Psoas muscle (tissue), 8 donors: Measurements from ENCODE around the gene HMCN1. TPM values are rescaled to one million over a fixed set of nuclear protein-coding genes. Genes with fewer than 3 reads are reported as not detected.

Source experiments
- ATAC-seq, 4 donors: fragments of 200-7000 bp; cut with Tn5 transposase; one replicate each; pipeline ENCODE4 v1.9.1; 2020; ENCODE audit warnings: moderate library complexity in 3 of 4, mild to moderate bottlenecking in 2 of 4
- DNase-seq, 2 donors: peaks; one replicate each; pipeline ENCODE4 v3.0.0-alpha.2; 2020
- H3K27ac ChIP-seq: fragments of 200-600 bp; one replicate; pipeline ENCODE4 v1.8.0; 2022
- H3K27me3 ChIP-seq, 3 donors: fragments of 200-600 bp in 1 of 3; one replicate each; pipeline versions ENCODE4 v1.6.1 to v1.8.0; 2013 to 2022; ENCODE audit warnings: low read length in 2 of 3, mild to moderate bottlenecking in 2 of 3, moderate library complexity in 1 of 3; ENCODE audit not compliant: insufficient read depth in 3 of 3
- H3K36me3 ChIP-seq, 2 donors: fragments of 200-600 bp in 1 of 2; one replicate each; pipeline versions ENCODE4 v1.6.1 to v1.8.0; 2013 to 2022; ENCODE audit warnings: low read depth in 1 of 2, mild to moderate bottlenecking in 1 of 2, moderate library complexity in 1 of 2; ENCODE audit not compliant: insufficient read depth in 1 of 2
- H3K4me1 ChIP-seq: fragments of 200-600 bp; one replicate; pipeline ENCODE4 v1.8.0; 2022
- H3K4me3 ChIP-seq: fragments of 200-600 bp; one replicate; pipeline ENCODE4 v1.8.0; 2022; ENCODE audit warnings: mild to moderate bottlenecking
- H3K9me3 ChIP-seq: fragments of 200-600 bp; one replicate; pipeline ENCODE4 v1.8.0; 2022
- WGBS, 3 donors: extraction: QIAGEN DNeasy Blood & Tissue Kit; methylation state at CpG; one replicate each; pipeline versions ENCODE4 v1.1.6 to v1.1.7; 2013; 5-methylcytosine and 5-hydroxymethylcytosine counted together
- intact Hi-C, 2 donors: fragments of 100-400 bp; cut with DNase I; formaldehyde crosslinking; loops; one replicate each; pipeline versions ENCODE4 v1.11.0 to v1.14.2; 2022
- polyA plus RNA-seq, 3 donors: library from polyadenylated mRNA; stranded (reverse); fragments of 200-250 nt; gene quantifications; one replicate each; pipeline ENCODE4 v1.2.3, GENCODE V29; 2013
- total RNA-seq, 4 donors: library from RNA; stranded (reverse); fragmentation: NEBNext Ultra II Directional in 2 of 4; extraction: Animal tissue kit (Norgen Biotek cat#: 25700) in 2 of 4; gene quantifications; one replicate each; pipeline versions ENCODE4 v1.2.1 to v1.2.4, GENCODE V29; 2021 to 2023
- TF ChIP-seq, protein P1 (sequence below): fragments of 200-600 bp; IDR thresholded peaks from one replicate; pipeline ENCODE4 v1.8.0; 2022; ENCODE audit warnings: antibody characterized with exemption
- donor health status: healthy with polysubstance abuse.
- donor health status: DM: no; HTN: no; CAD: no; lungs with moderate emphysema.
- donor health status: Bipolar disorder and iron deficiency.
- donor health status: healthy.
- donor health status: DM: yes; HTN: yes; CAD: no.
- donor health status: DM: no; HTN: no; CAD: no.
- donor health status: DM: no; HTN: no; CAD: no.
- donor health status: DM: yes; HTN: yes; CAD: no.

Gene HMCN1
- total and polyA plus RNA-seq, 7 donors: 1.3 to 6.5 (median 1.8) TPM

DNA sequence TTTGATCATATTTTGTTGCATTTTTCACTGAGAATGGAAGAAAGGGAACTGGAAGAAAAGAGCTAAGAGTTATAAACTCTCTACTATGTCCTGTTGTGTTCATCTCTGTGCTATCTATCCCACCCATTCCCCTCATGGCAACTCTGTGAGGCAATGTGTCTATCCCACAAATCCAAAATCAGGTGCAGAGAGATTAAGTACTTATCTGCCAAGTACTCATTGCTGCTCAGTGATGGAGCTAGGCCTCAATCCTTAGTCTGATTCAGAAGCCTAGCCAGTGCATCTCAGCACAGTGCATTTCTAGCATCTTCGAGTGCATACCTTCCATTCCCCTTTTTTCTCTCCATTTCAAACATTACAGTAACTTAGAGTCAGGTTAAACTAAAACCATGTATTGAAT lies 370.3 kb downstream of the HMCN1 start:
- Histone ChIP-seq H3K4me1 (no peaks in the 10 kb centered on the region), H3K36me3 (no peaks in the 10 kb centered on the region), H3K9me3 (no peaks in the 10 kb centered on the region), H3K27me3 (no peaks in the 10 kb centered on the region), H3K4me3 (no peak overlapping the region), H3K27ac (no peak overlapping the region)
- ATAC-seq: no peak
- intact Hi-C loops: no loop called here
- DNase-seq: no peak
- WGBS, 3 donors: 89 to 93% (median 92%) methylated on average over 1 of the region's 1 CpG
- TF ChIP-seq, protein P1, sequence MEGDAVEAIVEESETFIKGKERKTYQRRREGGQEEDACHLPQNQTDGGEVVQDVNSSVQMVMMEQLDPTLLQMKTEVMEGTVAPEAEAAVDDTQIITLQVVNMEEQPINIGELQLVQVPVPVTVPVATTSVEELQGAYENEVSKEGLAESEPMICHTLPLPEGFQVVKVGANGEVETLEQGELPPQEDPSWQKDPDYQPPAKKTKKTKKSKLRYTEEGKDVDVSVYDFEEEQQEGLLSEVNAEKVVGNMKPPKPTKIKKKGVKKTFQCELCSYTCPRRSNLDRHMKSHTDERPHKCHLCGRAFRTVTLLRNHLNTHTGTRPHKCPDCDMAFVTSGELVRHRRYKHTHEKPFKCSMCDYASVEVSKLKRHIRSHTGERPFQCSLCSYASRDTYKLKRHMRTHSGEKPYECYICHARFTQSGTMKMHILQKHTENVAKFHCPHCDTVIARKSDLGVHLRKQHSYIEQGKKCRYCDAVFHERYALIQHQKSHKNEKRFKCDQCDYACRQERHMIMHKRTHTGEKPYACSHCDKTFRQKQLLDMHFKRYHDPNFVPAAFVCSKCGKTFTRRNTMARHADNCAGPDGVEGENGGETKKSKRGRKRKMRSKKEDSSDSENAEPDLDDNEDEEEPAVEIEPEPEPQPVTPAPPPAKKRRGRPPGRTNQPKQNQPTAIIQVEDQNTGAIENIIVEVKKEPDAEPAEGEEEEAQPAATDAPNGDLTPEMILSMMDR: no peak

DNA sequence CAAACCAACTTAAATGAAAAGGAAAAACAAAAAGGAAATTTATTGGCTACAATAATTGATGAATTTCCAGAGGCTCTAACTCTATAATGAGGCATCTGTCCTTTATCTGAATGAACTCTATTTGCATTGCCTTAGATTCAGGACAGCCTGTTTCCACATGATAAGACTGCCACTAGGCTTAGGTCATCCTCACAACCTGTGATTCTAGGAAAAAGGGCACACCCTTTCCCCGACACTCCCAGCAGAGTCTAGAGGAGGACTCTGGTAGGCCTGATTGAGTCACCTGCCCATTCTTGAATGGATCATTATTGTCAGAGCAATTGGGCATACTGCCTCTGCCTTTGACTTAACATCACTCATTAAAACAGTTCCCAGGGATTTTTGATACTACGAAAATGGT lies 378.1 kb downstream of the HMCN1 start:
- no peaks in the 10 kb centered on the region for H3K4me1 ChIP-seq
- H3K36me3 ChIP-seq: no peaks in the 10 kb centered on the region
- intact Hi-C loops: no loop called here
- TF ChIP-seq, protein P1: no peak
- DNase-seq: no peak
- 91 to 96% (median 92%) methylated on average over 2 of the region's 2 CpGs for WGBS, 3 donors
- H3K9me3 ChIP-seq: no peaks in the 10 kb centered on the region
- H3K27me3 ChIP-seq: no peaks in the 10 kb centered on the region
- no peak overlapping the region for H3K27ac ChIP-seq
- ATAC-seq: no peak
- H3K4me3 ChIP-seq: no peak overlapping the region

DNA sequence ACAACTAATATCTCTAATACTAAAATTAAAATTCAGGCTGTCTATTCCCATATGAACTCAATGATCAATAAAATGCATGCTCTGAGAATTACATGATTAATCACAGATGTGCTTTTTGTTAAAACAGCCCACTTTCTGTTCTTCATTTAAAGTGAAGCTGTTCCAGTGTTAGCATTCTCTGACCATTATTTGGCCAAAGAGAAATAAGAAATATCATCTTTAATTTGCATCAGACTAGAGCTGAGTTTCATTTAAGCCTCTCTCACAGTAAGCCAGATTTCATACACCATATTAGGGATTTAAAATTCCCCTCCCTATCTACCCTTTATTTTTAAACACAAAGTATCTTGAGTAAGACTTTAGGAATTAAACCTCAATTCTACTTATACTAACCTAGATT lies 379.3 kb downstream of the HMCN1 start:
- Histone ChIP-seq H3K9me3 (no peaks in the 10 kb centered on the region), H3K4me3 (no peak overlapping the region), H3K4me1 (no peaks in the 10 kb centered on the region), H3K27ac (no peak overlapping the region), H3K27me3 (no peaks in the 10 kb centered on the region), H3K36me3 (no peaks in the 10 kb centered on the region)
- no peak for ATAC-seq
- no peak for DNase-seq
- TF ChIP-seq, protein P1: no peak
- intact Hi-C loops: no loop called here

DNA sequence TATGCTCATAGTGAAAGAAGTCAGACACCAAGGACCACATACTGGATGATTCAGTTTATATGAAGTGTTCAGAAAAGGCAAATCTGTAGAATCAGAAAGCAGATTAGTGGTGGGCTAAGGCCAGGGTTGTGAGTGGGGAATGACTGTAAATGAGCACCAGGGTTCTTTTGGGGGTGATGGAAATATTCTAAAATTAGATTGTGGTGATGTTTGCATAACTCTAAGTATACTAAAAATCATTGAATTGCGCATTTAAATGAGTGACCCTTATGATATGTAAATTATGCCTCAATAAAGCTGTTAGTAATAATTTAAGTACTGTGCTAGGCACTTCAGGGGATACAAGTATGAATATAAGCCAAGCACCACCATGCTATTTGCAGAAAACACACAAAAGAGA lies 384.5 kb downstream of the HMCN1 start:
- ATAC-seq (no peak), DNase-seq (no peak)
- Histone ChIP-seq H3K4me1 (no peaks in the 10 kb centered on the region), H3K27ac (no peak overlapping the region), H3K36me3 (no peaks in the 10 kb centered on the region), H3K27me3 (no peaks in the 10 kb centered on the region), H3K9me3 (no peaks in the 10 kb centered on the region), H3K4me3 (no peak overlapping the region)
- 92 to 95% (median 92%) methylated on average over 1 of the region's 1 CpG for WGBS, 3 donors
- intact Hi-C loops: no loop called here
- TF ChIP-seq, protein P1: no peak

DNA sequence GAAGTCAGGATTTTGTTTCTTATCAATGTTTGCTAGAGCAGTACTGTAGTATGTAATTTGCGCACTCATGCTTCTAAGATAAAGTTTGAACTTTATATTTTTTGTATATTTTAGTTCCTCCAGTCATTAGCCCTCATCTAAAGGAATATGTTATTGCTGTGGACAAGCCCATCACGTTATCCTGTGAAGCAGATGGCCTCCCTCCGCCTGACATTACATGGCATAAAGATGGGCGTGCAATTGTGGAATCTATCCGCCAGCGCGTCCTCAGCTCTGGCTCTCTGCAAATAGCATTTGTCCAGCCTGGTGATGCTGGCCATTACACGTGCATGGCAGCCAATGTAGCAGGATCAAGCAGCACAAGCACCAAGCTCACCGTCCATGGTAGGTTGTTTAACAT lies 388.6 kb downstream of the HMCN1 start:
- no peak overlapping the region for H3K4me3 ChIP-seq
- no peak overlapping the region for H3K27ac ChIP-seq
- ATAC-seq (no peak), DNase-seq (no peak)
- TF ChIP-seq, protein P1: no peak
- intact Hi-C loops: no loop called here
- H3K36me3 ChIP-seq: no peaks in the 10 kb centered on the region
- H3K4me1 ChIP-seq: no peaks in the 10 kb centered on the region
- WGBS, 3 donors: 90 to 92% (median 92%) methylated on average over 9 of the region's 9 CpGs
- no peaks in the 10 kb centered on the region for H3K9me3 ChIP-seq
- H3K27me3 ChIP-seq: no peaks in the 10 kb centered on the region
